Measurements from ENCODE around the gene FTSJ3.

GRCh38 chr17:63854709-63855108 lies 27.2 kb upstream of the FTSJ3 start:
- no peak for TF ChIP-seq CTCF (IDR thresholded peaks at IDR 0.05)
- no peak for TF ChIP-seq POLR2A (IDR thresholded peaks at IDR 0.05)

Measured in sigmoid colon (tissue), 3 donors.